Measurements from ENCODE around the gene USP44. TPM values are rescaled to one million over a fixed set of nuclear protein-coding genes. Genes with fewer than 3 reads are reported as not detected.

USP44 gene
- total and polyA plus RNA-seq, 2 of the 13 experiments (the other 11 are each of a cell fraction or from before 2014, with no cell fraction given): 0.05 to 0.07 TPM

DNA sequence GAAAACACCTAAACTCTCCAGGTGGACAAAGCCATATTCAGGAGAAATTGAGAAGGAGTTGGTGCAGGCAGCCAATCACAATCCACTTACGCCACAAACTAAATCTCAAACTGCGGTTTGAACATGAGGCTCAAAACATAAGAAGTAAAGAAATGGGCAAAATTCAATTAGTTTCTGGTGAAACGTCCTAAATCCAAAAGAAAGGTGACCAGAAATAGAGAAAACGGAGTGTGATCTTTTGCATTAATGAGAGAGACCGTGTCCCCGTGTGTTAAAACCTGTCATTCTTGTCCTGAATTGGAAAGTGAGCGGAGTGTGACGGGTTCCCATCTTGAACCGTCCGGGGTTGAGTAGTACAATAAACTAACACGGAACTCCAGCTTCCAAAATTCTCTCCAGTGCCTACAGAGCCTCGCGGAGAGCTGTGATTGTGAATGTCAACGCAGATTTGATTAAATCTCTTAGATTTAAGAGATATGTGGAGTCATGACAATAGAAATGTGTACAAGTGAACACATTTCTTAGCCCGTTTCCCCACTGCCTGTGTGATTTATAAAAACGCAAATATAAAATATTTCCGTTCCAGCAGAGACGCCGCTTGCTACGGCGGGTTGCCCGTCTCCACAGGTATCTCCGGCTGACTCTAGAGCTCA is 77.9 kb downstream of the USP44 start (continued):
- TF ChIP-seq, protein P1, sequence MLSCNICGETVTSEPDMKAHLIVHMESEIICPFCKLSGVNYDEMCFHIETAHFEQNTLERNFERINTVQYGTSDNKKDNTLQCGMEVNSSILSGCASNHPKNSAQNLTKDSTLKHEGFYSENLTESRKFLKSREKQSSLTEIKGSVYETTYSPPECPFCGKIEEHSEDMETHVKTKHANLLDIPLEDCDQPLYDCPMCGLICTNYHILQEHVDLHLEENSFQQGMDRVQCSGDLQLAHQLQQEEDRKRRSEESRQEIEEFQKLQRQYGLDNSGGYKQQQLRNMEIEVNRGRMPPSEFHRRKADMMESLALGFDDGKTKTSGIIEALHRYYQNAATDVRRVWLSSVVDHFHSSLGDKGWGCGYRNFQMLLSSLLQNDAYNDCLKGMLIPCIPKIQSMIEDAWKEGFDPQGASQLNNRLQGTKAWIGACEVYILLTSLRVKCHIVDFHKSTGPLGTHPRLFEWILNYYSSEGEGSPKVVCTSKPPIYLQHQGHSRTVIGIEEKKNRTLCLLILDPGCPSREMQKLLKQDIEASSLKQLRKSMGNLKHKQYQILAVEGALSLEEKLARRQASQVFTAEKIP (CRISPR knock-in tag; IDR thresholded peaks at IDR 0.05; ENCODE audit: borderline replicate concordance): no peak
- peak; percentile 64 for TF ChIP-seq ZNF781 (CRISPR knock-in tag; IDR thresholded peaks at IDR 0.05; ENCODE audit: borderline replicate concordance, not compliant biosample characterization)
- TF ChIP-seq RCOR2 (CRISPR knock-in tag; IDR thresholded peaks at IDR 0.05): no peak
- peak; percentile 48; the same call in 1 of the 2 replicates for TF ChIP-seq NFYC (CRISPR knock-in tag; IDR thresholded peaks at IDR 0.05)
- TF ChIP-seq, protein P2, sequence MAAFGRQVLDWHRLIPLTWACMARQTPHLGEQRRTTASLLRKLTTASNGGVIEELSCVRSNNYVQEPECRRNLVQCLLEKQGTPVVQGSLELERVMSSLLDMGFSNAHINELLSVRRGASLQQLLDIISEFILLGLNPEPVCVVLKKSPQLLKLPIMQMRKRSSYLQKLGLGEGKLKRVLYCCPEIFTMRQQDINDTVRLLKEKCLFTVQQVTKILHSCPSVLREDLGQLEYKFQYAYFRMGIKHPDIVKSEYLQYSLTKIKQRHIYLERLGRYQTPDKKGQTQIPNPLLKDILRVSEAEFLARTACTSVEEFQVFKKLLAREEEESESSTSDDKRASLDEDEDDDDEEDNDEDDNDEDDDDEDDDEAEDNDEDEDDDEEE (CRISPR knock-in tag; IDR thresholded peaks at IDR 0.05): no peak
- TF ChIP-seq, protein P3, sequence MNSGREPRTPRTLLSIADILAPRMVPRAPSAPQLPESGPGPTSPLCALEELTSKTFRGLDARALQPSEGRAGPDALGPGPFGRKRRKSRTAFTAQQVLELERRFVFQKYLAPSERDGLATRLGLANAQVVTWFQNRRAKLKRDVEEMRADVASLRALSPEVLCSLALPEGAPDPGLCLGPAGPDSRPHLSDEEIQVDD (CRISPR knock-in tag; IDR thresholded peaks at IDR 0.05; ENCODE audit: borderline replicate concordance): no peak
- TF ChIP-seq, protein P4, sequence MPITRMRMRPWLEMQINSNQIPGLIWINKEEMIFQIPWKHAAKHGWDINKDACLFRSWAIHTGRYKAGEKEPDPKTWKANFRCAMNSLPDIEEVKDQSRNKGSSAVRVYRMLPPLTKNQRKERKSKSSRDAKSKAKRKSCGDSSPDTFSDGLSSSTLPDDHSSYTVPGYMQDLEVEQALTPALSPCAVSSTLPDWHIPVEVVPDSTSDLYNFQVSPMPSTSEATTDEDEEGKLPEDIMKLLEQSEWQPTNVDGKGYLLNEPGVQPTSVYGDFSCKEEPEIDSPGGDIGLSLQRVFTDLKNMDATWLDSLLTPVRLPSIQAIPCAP (CRISPR knock-in tag; IDR thresholded peaks at IDR 0.05; ENCODE audit: low read depth): 0 out of 2 replicates have a peak, but pooled peaks have one; percentile 13
- TF ChIP-seq ZIK1 (CRISPR knock-in tag; IDR thresholded peaks at IDR 0.05; ENCODE audit: borderline replicate concordance, low read depth): no peak
- TF ChIP-seq NKX3-1 (CRISPR knock-in tag; IDR thresholded peaks at IDR 0.05): peak; percentile 8; the same call in 1 of the 2 replicates
- TF ChIP-seq MED1 (CRISPR knock-in tag; IDR thresholded peaks at IDR 0.05): no peak
- TF ChIP-seq, protein P5, sequence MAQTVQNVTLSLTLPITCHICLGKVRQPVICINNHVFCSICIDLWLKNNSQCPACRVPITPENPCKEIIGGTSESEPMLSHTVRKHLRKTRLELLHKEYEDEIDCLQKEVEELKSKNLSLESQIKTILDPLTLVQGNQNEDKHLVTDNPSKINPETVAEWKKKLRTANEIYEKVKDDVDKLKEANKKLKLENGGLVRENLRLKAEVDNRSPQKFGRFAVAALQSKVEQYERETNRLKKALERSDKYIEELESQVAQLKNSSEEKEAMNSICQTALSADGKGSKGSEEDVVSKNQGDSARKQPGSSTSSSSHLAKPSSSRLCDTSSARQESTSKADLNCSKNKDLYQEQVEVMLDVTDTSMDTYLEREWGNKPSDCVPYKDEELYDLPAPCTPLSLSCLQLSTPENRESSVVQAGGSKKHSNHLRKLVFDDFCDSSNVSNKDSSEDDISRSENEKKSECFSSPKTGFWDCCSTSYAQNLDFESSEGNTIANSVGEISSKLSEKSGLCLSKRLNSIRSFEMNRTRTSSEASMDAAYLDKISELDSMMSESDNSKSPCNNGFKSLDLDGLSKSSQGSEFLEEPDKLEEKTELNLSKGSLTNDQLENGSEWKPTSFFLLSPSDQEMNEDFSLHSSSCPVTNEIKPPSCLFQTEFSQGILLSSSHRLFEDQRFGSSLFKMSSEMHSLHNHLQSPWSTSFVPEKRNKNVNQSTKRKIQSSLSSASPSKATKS (CRISPR knock-in tag; IDR thresholded peaks at IDR 0.05): 0 out of 2 replicates have a peak, but pooled peaks have one; percentile 16
- no peak for TF ChIP-seq ZSCAN31 (CRISPR knock-in tag; IDR thresholded peaks at IDR 0.05; ENCODE audit: low read depth)
- TF ChIP-seq TBX3 (IDR thresholded peaks at IDR 0.05; ENCODE audit: borderline replicate concordance): no peak
- no peak for TF ChIP-seq RORA (CRISPR knock-in tag; IDR thresholded peaks at IDR 0.05)
- TF ChIP-seq, protein P6, sequence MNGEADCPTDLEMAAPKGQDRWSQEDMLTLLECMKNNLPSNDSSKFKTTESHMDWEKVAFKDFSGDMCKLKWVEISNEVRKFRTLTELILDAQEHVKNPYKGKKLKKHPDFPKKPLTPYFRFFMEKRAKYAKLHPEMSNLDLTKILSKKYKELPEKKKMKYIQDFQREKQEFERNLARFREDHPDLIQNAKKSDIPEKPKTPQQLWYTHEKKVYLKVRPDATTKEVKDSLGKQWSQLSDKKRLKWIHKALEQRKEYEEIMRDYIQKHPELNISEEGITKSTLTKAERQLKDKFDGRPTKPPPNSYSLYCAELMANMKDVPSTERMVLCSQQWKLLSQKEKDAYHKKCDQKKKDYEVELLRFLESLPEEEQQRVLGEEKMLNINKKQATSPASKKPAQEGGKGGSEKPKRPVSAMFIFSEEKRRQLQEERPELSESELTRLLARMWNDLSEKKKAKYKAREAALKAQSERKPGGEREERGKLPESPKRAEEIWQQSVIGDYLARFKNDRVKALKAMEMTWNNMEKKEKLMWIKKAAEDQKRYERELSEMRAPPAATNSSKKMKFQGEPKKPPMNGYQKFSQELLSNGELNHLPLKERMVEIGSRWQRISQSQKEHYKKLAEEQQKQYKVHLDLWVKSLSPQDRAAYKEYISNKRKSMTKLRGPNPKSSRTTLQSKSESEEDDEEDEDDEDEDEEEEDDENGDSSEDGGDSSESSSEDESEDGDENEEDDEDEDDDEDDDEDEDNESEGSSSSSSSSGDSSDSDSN (CRISPR knock-in tag; IDR thresholded peaks at IDR 0.05): no peak
- no peak for TF ChIP-seq ZNF331 (CRISPR knock-in tag; IDR thresholded peaks at IDR 0.05)

Measured in HepG2 (cell line).